NCI-H526 (cell line): ENCODE results near the gene NTM.
A peak's percentile ranks its signal among the peaks of the same experiment; 100 is the strongest.

Experiments
- DNase-seq, 2 experiments: peaks; one replicate each; lab custom pipeline; 2025; lab: John Stamatoyannopoulos, UW

NTM gene

GRCh38 chr11:131824771-131825170, 454.4 kb downstream of the NTM start:
- no peak for DNase-seq

DNA sequence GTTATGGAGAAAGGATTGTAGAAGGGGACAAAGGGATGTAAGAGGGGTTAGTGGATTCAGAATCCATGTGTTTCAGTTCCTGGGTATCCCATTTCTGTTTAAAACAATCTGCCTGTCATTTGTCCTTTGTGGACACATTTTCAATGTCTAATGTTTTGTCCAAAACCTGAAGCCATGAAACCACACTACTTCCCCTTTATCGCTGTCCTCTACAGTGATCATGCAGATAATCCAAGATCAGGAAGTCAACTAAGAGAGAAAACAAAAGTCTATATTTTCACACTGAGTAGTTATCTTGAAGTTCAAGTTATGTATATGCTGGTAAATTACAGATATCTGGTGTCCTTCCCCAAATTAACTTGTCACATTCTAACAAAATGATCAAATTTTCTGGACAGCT, 457.0 kb downstream of the NTM start:
- DNase-seq: no peak

DNA sequence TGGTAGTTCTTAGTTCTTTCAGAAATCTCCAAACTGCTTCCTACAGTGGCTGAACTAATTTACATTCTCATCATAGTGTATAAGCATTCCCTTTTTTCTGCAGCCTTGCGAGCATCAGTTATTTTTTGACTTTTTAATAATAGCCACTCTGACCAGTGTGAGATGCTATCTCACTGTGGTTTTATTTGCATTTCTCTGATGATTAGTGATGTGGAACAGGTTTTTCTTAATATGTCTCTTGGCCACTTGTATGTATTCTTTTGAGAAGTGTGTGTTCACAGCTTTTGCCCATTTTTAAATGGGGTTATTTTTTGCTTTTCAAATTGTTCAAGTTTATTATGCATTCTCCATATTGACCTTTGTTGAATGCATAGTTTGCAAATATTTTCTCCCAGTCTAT, 459.3 kb downstream of the NTM start:
- peak in 1 of 2 experiments; percentile 21 for DNase-seq

DNA sequence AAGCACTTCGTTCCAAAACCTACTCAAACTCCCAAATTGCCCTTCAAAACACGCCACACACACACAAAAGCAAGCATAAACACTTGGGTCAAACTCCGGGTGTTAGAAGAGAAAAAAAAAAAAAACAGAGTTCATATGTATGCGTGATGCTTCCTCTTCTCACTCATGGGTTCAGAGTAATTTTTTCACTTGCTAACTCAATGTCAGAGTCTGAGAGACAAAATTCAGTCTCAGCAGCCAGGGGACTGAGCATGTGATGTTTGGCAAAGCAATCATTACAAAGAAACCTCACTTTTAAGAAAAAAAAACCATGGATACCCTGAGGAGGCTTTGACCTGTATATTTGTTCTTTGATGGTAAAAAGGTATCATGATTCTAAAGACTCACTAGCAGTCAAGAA, 461.7 kb downstream of the NTM start:
- DNase-seq: no peak

DNA sequence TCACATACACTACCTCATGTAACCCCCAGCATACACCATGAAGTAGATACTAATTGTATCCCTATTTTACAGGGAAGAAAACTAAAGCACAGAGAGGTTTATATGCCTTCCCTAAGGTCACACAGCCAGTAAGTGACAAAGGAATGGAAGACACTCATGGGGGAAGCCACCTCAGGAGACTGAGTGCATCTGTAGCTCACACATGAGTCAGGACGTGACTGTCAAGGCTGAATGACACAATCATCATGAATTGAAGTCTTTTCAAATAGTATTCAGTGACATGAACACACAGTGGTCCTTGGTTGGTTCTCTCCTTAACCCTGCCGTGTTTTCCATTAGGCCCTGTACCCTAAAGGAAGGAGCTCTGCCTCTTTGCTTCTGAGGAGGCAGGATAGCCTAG, 463.0 kb downstream of the NTM start:
- no peak for DNase-seq

DNA sequence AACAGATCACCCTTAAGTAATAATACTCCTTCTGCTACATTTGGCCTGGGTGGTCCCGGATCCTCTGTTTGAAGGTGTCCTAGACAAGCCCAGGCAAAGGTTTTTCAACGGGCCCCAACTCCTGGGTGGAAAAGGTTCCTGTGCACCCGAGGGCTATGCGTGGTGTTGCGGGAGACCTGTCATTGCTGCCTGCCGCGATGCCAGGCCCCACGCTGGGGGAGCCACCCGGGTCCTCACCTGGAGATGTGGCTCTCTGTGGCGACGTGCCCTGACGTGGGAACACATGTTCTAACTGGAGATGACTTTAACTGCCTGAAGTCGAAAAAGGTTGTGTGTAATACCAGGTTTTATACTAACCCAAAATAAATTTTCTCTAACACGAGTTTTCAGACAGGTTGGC, 467.1 kb downstream of the NTM start:
- DNase-seq: no peak

DNA sequence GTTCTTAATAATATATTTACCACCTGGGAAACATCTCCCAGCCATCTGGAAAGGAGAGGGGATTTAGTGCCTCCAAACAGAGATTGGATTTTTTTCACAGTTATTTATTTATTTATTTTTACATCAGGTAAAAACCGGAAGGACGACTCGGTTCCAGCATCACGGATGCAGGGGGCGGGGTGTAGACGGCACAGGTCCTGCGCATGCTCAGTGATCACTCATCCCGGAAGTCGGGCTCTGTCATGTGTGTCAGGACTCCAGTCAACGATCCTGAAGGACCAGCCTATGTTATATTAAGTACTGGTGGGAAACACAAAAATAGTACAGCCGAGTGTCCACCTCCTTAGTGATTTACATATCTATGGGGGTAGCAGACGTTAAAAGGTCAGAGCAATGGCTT, 467.6 kb downstream of the NTM start:
- DNase-seq: peak in 1 of 2 experiments; percentile 54

GRCh38 chr11:131839326-131839725, 468.9 kb downstream of the NTM start:
- DNase-seq: no peak

DNA sequence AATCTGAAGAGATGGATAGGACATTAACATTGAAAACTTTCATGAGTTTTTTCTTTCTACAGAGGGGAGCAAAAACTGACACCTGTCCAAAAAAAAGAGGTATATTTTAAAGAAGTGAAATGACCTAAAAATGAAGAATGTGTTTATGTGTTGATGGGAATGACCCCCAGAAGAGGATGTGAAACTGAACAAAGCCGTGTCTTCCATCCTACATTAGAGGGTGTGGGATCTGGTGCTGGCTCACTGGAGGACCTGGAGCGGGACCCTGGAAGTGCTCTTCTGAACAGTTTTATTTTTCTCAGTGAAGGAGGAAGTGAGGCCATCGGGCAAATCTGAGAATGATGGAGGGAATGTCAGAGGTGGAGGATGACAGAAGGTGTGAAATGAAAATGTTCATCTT, 470.1 kb downstream of the NTM start:
- no peak for DNase-seq

DNA sequence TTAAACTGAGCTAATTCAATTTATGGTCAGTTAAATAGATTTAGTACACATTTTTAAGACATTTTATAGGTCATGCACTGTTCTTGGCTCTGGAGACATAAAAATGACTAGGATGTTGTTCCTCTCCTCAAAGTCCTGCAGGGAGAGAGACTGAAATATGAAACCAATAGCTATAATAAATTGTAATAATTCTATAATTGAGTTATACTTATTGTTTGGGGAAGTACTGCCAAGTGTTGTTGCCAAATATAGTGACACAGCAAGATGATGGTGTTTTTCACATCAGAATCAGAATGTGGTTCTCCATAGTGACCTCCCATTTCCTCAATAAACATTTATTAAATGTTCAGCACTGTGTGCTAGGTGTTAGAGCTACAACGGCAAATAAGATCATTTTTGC, 470.6 kb downstream of the NTM start:
- DNase-seq: no peak

- peak in 1 of 2 experiments; percentile 27 for DNase-seq
These were observed 471.7 kb downstream of the NTM start for GRCh38 chr11:131841925-131842635.

DNA sequence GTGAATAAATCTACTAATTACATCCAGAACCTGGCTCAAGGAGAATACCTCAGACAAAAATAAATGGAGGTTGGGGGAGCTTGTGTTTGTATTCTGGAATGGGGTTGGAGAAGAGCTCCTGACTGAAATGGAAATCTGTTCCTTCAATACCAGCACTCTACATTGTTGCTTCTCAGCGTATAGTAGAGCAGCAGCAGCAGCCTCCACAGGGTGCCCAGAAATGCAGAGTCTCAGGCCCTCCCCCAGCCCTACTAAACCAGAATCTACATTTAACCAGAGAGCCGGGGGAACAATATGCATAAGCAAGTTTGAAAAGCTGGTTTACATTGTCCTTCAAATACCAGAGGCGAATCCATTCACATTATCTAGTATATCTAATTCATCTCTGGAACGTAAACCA, 474.8 kb downstream of the NTM start:
- DNase-seq: no peak

- DNase-seq: no peak
These were observed 479.1 kb downstream of the NTM start for GRCh38 chr11:131849485-131849884.

DNA sequence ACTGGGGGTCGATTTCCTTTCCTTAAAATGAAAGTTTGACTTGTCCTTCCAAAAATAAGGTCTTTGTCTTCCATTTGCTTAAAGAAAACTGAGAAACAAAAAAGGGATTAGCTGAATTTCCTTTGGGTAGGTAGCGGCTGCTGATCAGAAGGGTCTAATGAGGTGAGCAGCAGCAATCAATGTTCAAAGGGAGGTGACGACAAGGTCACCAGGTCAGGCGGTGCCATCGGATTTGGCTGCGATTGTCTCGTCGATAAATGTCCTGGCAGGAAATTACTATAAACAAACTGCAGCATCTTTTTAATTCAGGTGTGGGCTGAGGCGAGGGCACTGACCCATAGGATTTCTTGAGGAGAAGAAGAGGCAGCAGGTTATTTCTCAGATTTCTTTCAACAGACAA, 480.1 kb downstream of the NTM start:
- DNase-seq: no peak

DNA sequence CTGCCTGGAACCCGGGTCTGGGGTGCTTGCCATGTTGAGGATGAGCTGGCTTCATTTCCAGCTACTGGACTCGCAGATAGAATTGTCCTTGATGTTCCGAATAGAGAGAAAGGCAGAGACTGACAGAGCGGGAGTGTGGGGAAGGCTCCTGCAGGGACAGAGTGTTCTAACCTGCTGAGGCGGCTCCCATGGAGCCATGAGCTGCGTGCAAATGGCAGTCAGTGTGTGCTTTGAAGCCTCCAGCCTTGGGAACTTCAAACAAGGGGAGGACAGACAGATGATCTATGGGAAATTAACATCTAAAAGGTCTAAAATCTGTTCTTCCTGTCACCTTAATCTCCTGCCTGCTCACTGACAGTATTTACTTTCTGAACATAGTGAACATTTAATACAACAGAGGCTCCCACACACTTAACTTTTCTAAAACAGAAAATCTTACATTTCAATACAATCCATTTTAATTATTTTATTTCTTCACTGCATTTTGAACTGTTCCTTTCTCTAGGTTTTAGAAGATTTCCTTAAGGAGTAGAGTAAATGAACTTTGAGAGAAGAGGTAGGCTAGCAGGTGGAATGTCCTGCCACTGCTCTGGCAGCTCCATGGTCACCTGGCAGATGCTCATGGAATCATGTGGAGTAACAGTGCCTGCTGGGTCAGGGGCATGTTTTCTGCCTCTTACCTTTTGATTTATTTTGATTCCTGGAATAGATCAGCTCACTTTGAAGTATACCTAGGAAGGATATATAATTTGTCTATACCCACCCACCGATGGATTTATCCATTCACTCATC, 481.7 kb downstream of the NTM start:
- no peak for DNase-seq

- DNase-seq: no peak
These were observed 482.3 kb downstream of the NTM start for GRCh38 chr11:131852757-131853156.

GRCh38 chr11:131854391-131854790, 484.0 kb downstream of the NTM start:
- no peak for DNase-seq

DNA sequence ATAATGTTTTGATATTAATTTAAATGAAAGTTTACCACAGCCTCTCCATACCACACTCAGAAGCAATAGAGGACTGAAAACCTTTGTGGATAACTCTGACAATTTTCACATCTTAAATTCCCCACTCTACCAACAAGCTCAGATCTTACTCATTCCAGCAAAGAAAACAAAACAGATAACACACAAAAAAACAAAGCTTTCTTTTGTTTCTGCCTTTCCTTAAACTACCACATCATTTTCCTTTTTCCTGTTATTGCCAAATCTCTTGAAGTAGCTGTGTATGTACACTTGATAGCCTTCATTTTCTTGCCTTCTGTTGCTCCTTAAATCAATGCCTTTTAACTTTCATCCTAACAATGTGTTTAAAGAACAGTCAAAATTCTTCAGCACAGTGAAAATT, 484.9 kb downstream of the NTM start:
- DNase-seq: no peak

DNA sequence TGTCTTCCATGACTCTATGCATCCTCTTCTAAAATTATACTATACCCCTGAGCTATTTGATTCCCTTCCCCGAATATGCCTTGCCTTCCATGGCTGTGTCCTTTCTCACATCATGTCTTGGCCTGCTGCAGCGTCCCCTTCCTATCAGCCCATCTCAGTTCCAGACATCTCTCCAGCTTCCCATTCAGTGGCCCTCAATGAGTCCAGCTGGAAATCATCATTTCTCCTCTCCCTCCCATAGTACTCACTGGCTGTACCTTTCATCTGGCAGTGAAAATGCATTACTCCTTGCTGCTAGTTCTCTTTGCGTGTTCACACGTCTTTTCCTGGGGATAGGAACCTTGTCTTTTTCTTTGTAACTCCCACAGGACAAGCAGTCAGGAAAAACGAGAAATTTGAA, 486.8 kb downstream of the NTM start:
- no peak for DNase-seq

- no peak for DNase-seq
These were observed 488.1 kb downstream of the NTM start for GRCh38 chr11:131858505-131858904.

GRCh38 chr11:131859538-131860210, 489.3 kb downstream of the NTM start:
- no peak for DNase-seq

DNA sequence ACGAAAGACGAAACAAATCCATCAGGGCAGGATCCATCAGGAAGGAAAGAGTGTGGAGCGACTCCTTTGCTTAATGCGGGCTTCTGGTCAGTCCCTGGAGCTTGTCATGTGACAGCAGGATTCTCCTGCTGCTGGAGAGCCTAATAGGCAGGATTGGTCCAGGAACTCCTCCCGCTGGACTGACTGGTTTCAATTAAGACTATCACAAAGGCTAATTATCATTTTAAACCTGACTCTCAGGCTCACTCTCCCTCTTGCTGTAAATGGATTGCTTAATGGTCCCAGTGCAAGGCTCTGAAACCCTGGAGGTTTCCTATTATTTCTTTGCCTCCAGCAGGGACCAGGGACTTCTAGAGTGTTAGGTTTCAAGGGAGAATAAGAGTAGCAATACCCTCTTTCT, 493.8 kb downstream of the NTM start:
- no peak for DNase-seq

- DNase-seq: no peak
These were observed 495.4 kb downstream of the NTM start for GRCh38 chr11:131865860-131866259.
